Epithelial cell of esophagus (primary cell): ENCODE data around the gene NR1H2.

ENCODE experiments used
- DNase-seq: peaks from one replicate; pipeline ENCODE4 v3.0.0; 2010; ENCODE audit warnings: low read depth
- H3K4me3 ChIP-seq: 2 replicates; pipeline ENCODE4 v1.5.1; 2011; ENCODE audit warnings: mild to moderate bottlenecking, low read length, control low read depth
- TF ChIP-seq, protein P1 (sequence below): IDR thresholded peaks from 2 replicates; pipeline ENCODE4 v1.5.1; 2011; ENCODE audit warnings: low read depth, mild to moderate bottlenecking, low read length, control low read depth, inconsistent platforms; ENCODE audit not compliant: insufficient read depth; ENCODE audit errors: missing control alignments

Gene NR1H2

DNA sequence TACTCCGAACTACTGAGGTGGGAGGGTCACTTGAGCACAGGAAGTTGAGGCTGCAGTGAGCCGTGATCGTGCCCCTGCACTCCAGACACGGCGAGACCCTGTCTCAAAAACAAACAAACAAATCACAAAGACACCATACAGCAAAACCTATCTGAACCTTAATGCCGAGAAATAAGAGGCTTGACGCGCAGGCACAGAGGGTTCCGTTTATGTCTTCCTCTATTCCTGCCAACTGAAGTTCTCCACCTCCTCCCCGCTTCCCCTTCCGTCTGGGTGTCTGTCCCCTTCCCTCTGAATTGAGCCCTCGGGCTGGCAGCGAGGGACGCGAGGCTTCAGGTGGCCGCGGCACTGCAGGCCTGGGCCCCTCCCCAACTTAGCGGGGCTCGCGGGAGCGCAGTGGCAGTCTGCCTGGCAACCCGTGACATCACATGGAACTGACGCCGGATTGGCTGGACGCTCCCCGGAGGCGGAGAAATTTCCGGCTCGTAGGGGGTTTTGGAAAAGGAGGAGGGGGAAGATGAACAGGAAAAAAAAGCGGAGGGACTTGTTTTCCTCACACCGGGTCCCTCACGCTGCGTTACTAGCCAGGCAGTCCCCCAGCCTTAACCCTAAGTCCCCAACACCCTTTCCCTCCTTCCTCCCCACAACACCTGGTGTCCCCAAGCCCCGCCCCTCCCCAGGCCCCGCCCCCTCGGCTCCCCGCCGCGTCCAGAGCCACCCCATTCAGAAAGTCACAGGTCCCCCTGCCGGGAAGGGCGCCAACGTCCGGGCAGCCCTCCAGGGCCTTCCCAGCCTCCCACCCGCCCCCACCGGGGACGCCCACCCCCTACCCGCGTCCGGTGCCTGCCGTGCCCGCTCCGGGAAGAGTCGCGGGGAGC is 55.3 kb downstream of the NR1H2 start:
- DNase-seq = peak; percentile 68
- TF ChIP-seq, protein P1, sequence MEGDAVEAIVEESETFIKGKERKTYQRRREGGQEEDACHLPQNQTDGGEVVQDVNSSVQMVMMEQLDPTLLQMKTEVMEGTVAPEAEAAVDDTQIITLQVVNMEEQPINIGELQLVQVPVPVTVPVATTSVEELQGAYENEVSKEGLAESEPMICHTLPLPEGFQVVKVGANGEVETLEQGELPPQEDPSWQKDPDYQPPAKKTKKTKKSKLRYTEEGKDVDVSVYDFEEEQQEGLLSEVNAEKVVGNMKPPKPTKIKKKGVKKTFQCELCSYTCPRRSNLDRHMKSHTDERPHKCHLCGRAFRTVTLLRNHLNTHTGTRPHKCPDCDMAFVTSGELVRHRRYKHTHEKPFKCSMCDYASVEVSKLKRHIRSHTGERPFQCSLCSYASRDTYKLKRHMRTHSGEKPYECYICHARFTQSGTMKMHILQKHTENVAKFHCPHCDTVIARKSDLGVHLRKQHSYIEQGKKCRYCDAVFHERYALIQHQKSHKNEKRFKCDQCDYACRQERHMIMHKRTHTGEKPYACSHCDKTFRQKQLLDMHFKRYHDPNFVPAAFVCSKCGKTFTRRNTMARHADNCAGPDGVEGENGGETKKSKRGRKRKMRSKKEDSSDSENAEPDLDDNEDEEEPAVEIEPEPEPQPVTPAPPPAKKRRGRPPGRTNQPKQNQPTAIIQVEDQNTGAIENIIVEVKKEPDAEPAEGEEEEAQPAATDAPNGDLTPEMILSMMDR = no peak
- H3K4me3 ChIP-seq = peak overlapping the region; percentile 63

DNA sequence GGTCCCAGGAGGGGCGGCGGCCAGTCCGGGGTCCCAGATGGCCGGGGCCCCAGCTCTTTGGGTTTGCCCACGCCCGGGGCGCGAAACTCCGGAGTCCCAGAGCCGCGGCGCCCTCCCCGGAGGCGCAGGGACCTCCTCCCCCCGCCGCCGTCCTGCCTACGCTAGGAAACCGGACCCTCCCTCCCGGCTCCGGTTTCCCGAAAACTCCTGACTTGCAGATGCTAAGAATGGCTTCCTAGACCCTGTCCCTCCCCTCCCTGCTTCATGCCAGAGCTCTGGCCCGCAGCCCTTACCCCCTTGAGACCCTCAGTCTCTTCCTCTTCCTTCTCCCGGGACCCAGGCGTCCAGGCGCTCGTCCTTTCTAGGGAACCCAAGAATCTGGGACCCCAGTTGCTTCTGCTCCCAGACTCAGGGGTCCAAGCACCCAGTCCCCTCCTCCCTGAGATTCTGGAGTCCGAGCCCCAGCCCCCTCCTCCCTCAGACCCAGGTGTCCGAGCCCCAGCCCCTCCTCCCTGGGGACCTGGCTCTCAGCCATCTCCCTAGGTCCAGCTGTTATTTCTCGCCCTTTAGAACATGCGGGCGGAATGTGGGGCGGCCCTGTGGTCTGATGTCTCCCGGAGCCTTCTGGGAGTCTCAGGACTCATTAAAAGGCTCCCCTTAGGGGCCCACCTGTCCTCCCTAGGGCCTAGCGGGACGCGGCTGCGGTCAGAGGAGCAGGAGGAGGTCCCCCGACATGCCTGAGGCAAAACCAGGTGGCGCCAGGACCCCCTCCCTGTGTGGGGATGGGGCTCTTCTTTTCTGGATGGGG is 56.2 kb downstream of the NR1H2 start, which contains the start of gene MYBPC2:
Gene MYBPC2, plus strand, starts transcription at position 672 of the 808 bp plus-strand sequence. Its CDS starts 62 bp downstream, at position 734.
- peak within 1 kb of the TSS; percentile 63 for H3K4me3 ChIP-seq
- no peak for DNase-seq
- TF ChIP-seq, protein P1 = no peak
